HEK293T (cell line): ENCODE measurements around the gene FAM124B.

Source experiments
- ARNT ChIP-seq: fragments of 450-650 bp; IDR thresholded peaks from 2 replicates; pipeline ENCODE4 v1.6.1; 2017; ENCODE audit warnings: mild to moderate bottlenecking
- BHLHE40 ChIP-seq: fragments of 450-650 bp; IDR thresholded peaks from 2 replicates; pipeline ENCODE4 v1.6.1; 2016; ENCODE audit warnings: mild to moderate bottlenecking, moderate library complexity, borderline replicate concordance
- CTBP1 ChIP-seq: fragments of 450-650 bp; IDR thresholded peaks from 2 replicates; pipeline ENCODE4 v1.6.1; 2016; ENCODE audit warnings: borderline replicate concordance
- ELF4 ChIP-seq: fragments of 450-650 bp; IDR thresholded peaks from 2 replicates; pipeline ENCODE4 v1.6.1; 2017; ENCODE audit warnings: antibody characterized with exemption
- FOXA1 ChIP-seq: fragments of 450-650 bp; IDR thresholded peaks from 2 replicates; pipeline ENCODE4 v1.6.1; 2016; ENCODE audit warnings: mild to moderate bottlenecking
- FOXK2 ChIP-seq: fragments of 450-650 bp; IDR thresholded peaks from 2 replicates; pipeline ENCODE4 v1.6.1; 2016; ENCODE audit warnings: mild to moderate bottlenecking
- FOXM1 ChIP-seq: fragments of 450-650 bp; IDR thresholded peaks from 2 replicates; pipeline ENCODE4 v1.6.1; 2017; ENCODE audit warnings: mild to moderate bottlenecking, borderline replicate concordance
- HDGF ChIP-seq: fragments of 450-650 bp; IDR thresholded peaks from 2 replicates; pipeline ENCODE4 v1.6.1; 2017; ENCODE audit warnings: antibody characterized with exemption, borderline replicate concordance
- L3MBTL2 ChIP-seq: fragments of 450-650 bp; conservative IDR thresholded peaks from 2 replicates; pipeline ENCODE4 v1.6.1; 2016; ENCODE audit warnings: mild to moderate bottlenecking
- PKNOX1 ChIP-seq: fragments of 450-650 bp; IDR thresholded peaks from 2 replicates; pipeline ENCODE4 v1.6.1; 2016
- SP1 ChIP-seq: fragments of 450-650 bp; IDR thresholded peaks from 2 replicates; pipeline ENCODE4 v1.6.1; 2017
- TARDBP ChIP-seq: fragments of 450-650 bp; IDR thresholded peaks from 2 replicates; pipeline ENCODE4 v1.6.1; 2016
- ZNF384 ChIP-seq: fragments of 450-650 bp; IDR thresholded peaks from 2 replicates; pipeline ENCODE4 v1.6.1; 2016

- no peak for TF ChIP-seq FOXA1
- TF ChIP-seq ZNF384, result no peak
- TF ChIP-seq FOXM1, result no peak
- no peak for TF ChIP-seq FOXK2
- TF ChIP-seq TARDBP, result no peak
- TF ChIP-seq SP1, result no peak
- TF ChIP-seq ELF4, result no peak
- TF ChIP-seq BHLHE40, result no peak
- no peak for TF ChIP-seq PKNOX1
- TF ChIP-seq ARNT, result no peak
- no peak for TF ChIP-seq HDGF
- TF ChIP-seq CTBP1, result no peak
- no peak for TF ChIP-seq L3MBTL2
Observed at GRCh38 chr2:224440988-224441387, 39.1 kb upstream of the FAM124B start.
